DMS 273 treated with DMSO at 0.1 percent for 48 hours (cell line): Measurements from ENCODE around the gene TBX20.
"Not testable (repeated sequence)": the region's sequence is repeated elsewhere in the genome, so short reads cannot be mapped to it uniquely, and the experiment has no call there.

ENCODE experiments used
- DNase-seq: peaks from one replicate; lab custom pipeline; 2025; lab: John Stamatoyannopoulos, UW

The TBX20 gene

DNA sequence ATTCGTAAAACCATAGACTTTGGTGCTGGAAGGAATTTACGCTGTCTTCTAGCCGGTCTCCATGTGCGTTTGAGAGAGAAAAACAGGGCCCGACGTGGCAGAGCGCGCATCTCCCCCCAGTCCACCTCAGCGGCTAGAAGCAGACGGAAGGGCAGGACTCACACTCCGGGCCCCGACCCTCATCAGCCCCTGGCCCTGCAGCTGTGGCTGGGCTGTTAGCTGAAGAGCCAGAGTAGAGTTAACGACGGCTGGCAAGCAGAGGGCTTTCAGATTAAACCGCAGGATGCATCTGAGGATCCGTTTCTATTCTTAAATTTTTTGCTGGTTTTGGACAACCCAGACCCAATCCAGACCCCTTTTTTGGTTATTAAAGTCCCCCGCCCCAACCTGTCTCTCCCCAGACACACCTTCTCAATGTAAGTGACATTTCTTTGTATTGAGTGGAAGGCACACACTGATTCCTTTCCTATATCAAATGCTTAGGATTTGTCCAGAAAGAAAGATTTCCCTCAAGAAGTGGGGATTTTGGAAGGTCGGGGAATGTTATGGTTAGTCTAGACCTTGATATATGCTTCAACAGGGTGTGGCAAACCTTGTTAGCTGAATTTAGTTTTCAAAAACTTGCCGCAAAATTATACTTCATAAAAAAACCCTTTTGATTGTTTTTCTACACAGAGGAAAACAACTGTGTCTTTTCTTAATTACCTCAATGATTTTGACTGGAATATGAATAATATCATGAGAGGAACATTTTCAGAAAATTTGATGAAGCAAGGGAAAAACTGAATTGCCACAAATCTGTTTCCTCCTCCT is 1.7 kb upstream of the TBX20 start:
- DNase-seq, result no peak

DNA sequence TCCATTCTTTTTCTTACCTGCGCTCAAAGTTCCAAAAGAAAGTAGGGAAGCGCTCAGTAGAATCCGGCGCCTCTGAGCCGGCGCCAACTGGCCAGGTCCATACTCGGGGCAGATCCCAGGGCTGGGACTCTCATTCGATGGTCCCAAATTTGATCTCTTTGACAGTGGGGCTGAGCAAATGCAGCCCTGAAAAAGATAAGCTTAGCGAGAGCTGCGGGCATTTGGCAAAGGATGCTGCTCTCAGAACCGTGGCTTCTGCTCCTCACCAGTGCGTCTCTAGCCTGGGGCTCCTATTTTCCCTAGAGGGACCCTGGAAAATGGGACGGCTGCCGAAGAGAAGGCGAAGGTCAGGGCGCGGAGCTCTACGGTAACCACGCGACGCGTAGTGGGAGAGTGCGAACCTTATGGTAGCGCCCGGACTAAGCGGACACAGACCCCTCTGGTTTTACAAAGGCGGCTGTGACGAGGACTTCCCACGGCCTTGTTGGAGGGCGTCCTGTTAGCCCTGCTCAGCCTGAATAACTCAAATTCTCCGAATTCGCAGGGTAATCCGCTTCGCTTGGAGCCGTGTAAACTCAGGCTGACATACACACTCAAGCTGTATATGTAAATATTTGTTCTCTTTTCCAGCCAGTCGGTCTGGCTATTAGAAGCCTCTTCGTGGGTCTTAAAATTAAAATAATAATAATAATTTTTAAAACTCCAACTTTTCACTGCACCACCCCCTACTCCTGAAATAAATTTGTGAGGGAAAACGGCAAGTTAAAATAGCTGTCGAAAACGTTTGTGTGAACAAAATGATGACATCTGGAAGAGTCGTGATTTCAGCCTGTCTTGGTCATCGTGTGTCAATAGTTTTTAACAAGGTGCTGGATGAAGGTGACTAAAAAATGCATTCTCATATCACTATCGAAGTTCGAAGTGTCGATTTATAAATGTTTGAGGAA is 869 bp upstream of the TBX20 start:
- no peak for DNase-seq

DNA sequence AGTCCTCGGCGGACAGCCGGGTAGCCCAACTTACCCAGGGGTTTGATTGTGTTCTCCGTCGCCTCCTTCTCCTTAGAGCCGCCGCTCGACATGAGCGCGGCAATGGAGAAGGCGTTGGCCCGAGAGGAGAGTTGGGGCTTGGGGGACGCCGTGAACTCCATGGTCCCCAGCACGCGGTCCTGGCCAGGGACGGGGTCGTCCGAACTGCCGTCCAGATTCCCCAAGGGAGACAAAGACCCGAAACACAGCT is 515 bp downstream of the TBX20 start:
- no peak for DNase-seq

DNA sequence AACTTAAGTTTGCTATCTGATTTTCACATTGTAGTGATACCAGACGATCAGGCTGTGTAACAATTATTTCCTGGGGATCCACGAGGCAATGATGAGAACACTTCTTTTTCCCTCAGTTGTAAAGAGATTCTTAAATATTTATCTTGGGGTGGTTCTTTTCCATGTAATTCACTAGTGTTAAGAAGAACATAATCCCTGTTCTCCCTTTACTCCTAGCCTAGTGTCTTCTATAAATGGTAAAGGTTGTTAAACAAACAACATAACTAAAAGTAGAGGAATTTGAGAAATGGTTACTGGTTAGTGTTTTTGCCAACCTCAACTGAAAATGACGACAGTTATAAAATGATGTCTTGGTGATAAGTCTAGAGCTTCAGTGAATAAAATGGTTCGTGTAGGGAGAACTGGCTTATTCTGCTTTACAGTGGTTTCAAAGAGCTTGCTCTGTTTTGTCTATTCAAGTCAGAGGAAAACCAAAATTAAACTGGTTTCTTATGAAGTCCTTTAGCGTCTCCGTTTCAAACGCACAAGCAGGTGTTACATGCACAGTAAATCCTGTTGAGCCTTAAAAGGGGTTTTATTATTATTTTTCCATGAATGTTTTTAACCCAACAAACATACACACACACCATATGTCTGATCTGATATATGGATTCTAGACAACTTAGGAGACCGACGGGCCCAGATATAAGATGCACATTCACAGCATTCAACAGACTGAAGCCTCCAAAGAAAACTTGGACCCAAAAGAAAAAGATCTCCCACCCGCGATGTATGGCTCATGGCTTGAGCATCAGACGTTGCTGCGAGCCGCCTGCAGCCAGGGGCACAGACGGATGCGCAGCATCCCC is 1.1 kb downstream of the TBX20 start:
- no peak for DNase-seq

DNA sequence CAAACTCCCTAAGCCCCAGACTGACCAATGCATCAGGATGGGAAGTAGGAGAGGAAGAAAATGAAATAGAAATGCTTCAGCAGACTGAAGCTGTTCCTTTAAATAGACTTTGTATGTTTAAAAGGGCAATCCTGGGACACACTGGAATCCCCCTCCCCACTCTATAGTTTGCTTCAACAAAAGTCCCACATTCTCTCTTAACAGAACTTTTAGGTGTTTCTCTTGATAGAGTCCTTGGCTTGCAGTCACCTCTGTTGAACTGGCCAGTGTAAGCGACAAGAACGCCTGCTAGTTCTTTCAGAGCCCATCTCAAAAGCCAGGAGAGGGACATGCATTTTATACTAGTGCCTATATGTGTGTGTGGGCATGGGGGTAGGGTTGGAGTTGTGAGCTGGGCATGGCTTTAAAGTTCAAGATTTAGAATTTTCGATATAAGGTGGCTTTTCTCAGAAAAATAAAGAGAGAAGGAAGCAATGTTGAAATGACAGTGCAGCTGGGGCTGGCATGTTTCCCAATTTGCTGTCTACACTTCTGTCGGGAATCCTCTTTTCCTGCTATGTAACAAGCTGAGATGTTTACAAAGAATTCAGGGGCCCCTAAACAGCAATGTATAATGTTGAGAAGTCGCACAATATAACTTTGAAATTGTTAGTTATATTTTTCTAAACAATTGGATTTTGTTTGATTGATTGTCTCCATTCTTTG is 2.1 kb downstream of the TBX20 start:
- no peak for DNase-seq

DNA sequence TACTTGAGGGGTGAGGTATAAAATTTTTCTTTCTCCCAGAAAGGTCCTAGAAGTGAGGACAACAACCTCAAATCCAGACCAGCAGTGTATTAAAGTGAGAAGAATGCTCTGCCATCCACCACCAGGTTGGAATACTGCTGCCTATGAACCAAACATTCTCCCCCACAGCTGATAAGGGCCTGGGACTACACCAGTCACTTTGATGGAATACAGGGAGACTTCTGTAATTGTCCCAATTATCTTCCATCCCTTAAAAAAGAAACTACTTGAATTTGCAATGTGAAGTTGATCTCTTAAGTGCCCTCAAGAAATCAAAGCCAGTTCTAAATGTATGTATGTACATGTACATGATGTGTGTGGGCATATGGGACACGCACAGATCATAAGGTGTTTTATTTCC is 3.0 kb downstream of the TBX20 start:
- no peak for DNase-seq

DNA sequence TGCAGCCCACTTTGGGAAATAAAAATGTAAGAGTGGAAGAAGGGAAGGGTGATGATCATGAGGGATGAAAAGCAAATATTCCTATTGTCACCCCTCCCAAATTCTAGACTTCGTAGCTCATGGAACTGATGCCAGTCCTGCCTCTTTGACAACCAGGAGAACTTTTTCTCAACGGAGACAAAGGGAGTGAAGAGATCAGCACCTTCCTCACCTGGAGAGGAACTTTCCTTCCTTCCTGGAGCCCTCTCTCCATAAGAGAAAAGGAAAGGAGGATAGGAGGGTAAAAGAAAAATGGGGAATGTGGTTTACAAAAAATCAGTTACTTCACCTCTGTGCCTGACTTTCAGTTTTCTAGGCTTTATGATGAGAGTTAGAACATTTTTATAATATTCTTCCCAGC is 3.4 kb downstream of the TBX20 start:
- DNase-seq, result no peak

DNA sequence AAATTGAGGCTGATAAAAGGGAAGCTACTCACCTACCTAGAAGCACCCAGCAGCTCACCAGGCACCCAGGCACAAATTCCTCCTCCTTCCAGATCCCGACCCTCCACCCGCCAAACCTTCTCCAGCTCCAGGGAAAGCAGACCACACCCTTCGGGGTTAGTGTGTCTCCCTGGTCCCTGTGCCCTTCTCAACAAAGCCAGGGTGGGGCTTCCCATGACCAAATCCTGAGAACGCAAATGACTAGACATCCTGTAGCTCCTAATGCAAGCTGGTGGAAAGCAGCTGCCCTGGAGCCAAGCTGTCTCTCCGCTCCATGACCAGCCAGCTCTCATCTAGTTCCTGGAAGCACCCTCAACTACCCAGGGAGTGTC is 4.4 kb downstream of the TBX20 start:
- DNase-seq, result no peak

DNA sequence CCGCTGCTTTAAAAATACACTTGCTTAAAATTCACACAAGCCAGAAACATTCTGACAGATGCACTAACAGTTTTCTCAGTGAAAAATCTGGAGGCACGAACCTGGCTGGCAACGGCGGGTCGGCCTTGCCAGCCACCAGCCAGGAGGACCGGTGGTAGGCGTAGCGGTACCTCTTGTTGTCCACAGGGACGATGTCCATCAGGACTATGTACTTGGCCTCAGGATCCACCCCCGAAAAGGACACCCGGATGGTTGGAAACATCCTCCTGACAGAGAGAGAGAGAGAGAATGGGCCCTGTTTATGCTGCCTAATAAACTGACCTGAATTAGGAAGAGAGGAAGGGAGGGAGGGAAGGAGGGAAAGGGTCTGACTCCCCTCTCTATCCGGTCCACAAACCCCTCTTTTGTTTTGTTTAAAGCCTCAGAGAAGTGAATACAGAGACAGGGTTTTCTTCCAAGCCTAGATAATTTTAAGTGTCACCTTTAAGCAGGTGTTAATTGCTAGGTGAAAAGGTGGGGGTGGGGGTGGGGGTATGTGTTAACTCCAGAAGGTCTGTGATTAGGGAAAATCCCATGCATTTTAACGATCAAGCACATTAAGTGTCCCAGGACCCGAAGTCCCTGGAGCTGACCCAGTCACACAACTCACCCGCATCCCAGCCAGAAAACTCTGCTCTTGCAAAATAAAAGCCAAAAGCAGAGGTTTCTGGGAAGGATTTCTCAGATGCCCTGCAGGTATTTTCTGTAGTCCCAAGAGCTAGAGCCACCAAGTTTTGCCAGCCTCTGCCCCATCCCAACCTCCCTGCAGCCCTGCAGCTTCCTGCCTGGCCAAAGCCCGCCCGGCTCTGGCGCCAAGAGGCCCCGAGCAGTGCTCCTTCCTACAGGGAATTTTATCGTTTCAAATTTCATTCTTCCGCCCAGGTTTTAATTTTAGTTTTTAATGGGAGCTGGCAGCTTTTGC is 5.0 kb downstream of the TBX20 start:
- no peak for DNase-seq

DNA sequence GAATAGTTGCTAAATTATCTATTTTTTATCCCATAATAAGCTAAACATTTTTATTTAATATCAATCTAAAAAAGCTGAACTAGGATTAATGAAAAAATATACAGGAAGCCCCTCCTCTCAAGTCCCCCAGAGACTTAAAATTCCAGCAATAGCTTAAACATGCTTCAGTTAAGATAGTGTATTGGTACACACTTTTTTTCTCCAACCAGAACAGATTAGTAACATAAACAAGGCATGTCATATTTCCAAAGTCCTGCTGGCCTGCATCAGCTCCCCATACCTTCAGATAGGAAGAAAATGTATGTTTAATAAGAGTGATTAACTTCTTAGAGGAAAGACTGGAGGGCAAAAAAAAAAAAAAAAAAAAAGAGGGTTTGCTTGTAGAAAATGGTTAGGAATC is 7.1 kb downstream of the TBX20 start:
- DNase-seq, result no peak

DNA sequence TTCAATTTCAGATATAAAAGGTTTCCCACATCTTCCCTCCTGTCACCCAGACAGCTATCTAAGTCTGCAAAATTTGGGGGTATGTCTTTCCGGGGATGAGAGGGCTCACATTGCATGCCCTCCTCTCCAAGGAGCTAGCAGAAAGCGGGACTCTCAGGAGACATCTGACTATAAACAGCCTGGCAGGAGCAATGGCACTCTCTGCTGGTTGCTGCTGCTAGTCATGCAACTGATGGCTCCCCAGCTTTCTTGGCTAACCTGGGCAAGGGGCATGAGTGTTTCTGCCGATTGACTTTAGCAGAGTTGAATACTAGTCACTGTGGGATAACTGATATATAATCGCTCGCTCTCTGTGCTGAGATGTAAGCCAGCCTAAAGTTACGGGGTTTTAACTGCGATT is 12.0 kb downstream of the TBX20 start:
- no peak for DNase-seq

DNA sequence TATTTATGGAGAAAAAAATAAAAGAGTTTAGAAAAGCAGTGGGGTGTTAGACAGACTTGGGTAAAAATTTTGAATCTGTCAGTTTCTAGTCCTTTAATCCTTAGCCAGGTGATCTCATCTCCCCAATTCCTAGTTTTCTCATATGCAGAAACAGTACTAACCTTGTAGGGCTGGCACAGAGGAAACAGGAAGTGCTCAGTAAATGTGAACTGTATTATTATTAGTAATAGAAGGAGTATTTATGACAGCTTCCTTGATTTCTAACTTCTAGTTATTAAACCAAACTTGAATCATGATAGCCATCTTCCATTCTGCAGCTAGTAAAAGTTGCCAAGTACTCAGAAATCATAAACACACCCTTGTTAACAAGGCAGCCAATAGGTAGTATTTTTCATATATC is 12.5 kb downstream of the TBX20 start:
- no peak for DNase-seq

DNA sequence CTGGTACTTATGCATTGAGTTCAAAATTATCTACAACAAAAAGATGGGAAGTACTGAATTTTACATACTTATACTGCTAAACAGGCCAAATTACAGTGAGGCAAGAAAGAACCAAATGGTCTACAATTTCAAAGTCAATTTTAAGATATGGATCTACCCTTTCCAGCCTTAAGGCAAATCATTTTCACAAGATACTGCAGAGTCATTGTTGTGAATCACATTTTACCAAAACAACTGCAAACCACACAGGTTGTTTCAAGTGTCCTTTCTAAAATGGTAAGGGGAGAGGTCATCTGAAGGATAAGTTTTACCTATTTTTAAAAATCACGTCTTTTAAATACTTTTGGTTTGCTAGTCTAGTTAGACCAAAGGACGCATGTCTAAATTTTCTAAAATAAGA is 12.9 kb downstream of the TBX20 start:
- not testable (repeated sequence) for DNase-seq

DNA sequence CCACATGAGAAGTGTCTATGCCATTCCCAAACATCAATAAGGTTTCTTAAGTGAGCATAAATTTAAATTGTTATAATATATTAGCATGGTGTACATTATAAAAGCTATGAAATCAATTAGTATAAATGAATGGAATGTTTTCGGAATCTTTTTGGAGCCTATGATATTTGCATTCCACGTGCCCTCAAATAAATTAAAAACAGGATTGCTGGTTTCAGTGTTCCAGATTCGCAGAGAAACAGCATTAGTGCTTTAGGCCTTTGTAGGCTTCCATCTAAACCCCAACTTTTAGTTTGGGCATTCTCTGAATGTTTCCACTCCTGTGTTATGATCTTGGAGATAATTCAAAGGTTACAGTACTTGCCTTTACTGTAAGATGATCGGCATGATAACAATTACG is 15.4 kb downstream of the TBX20 start:
- DNase-seq, result not testable (repeated sequence)

DNA sequence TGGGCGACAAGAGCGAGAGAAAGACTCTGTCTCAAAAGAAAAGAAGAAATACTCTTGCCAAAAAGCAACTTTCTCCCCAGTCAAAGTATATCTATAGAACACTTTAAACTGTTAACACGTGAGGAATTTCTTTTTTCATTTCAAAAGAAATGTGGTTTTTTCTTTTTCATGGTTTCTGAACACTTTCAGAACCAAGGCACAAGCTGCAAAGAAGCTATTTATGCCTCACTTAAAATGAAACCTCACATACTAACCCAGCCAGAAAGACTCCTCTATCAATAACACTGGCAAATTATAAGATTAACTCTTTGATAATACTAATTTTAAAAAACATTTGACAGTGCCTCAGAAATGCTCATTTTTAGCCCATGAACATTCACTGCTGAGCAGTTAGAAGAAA is 20.9 kb downstream of the TBX20 start:
- DNase-seq, result no peak

DNA sequence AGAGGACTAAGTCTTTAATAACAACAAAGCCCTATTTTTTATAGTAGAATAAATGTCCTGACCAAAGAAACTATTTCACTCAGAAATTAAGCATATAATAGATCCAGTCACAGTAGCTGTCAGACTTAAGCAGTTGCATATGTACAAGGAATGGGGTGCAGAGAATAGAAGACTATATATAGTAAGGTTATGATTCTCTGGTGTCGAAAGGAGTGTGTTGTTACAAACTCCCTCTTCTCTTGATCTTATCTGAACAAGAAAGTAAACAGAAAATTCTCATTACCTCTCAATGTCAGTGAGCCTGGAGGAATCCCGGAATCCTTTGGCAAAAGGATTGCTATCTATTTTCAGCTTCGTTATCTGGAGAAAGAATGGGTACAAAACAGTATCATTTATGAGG is 22.7 kb downstream of the TBX20 start:
- not testable (repeated sequence) for DNase-seq

DNA sequence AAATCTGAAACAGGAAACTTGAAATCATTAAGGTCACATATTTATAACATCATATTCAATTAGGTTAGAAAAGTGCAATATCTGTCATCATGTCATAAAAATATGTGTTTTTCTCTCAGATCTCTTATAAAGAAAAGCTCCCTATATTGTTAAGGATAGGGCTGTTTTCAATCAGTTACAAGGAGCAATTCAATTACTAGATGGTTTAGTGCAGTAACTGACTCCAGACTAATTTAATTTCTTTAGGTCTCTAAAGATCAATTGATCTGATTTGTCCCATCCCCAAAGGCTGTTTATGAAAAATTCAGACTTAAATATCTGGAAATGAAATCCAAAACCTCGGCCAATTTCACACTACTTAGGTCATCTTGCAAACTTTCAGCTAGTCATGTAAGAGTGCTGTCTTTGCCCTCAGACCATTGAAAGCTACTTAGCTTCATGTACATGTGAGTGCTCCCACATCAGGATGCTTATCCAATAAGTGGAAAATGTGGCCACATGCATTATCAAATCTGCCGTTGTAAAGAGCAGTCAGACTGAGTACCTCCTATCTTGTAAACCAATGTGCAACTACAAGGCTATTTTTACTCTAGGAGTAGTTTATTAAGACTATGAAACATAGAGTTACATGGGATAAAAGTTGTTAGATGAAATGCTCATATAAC is 24.7 kb downstream of the TBX20 start:
- not testable (repeated sequence) for DNase-seq

DNA sequence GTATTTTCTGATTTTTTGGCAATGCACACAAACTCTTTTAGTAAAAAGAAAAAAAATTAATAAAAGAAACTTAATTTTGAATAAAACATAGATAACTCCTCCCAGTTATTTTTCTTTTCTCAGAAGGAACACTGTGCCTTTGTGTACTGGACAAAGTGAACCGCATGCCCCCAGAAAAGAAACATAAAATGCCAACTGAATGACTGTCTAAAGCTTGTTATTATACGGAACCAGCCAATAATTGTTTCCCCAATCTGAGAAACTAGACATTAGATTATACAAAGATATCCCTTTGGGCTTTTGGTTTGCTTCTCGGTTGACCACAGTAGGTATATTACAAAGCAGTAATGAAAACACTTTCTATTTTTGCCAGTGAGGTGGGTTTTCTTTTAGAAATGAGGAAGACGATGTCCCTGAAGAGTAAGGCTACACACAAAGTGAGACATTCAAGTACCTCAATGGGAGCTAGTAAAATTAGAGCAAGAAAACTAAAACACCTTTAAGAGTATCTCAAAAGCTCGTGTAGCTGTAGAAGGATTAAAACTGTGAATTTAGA is 25.3 kb downstream of the TBX20 start:
- not testable (repeated sequence) for DNase-seq

DNA sequence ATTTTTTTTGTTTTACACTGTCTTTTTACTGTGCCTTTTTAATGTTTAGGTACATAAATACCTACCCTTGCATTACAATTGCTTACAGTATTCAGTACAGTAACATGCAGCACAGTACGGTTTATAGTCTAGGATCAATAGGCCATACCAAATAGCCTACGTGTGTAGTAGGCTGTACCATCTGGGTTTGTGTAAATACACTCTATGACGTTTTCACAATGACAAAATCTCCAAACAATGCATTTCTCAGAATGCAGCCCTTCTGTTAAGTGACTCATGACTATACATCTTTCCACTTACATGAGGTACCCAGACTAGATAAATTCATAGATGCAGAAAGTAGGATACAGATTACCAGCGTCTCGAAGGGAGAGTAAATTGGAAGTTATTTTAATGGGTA is 26.5 kb downstream of the TBX20 start:
- DNase-seq, result not testable (repeated sequence)

DNA sequence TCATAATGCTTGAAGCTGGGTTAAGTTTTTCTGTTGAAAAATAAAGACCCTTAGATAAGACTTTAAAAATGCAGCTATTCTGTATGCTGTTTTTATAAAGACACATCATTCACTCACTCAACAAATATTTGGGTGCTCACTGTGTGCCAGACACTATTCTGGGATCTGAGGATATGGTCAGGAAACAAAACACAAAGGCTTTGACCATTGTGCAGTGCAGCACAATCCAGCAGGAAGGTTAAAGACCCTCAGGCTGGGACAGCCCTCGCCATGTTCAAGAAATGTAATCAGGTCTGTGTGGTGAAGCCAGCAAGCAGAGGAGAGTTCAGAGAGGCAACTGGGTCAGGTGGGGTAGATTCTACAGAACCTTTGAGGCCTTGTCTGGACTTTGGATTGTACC is 31.5 kb downstream of the TBX20 start:
- not testable (repeated sequence) for DNase-seq
